ENCODE measurements around the gene TUBGCP2.
A peak's percentile ranks its signal among the peaks of the same experiment; 100 is the strongest.
"Not testable (repeated sequence)": the region's sequence is repeated elsewhere in the genome, so short reads cannot be mapped to it uniquely, and the experiment has no call there.

TUBGCP2 gene

GRCh38 chr10:133325440-133326222, 17.0 kb upstream of the TUBGCP2 start:
- DNase-seq (ENCODE audit: low spot score), result no peak

- no peak for DNase-seq (ENCODE audit: low spot score)
Measured at GRCh38 chr10:133324857-133325260, 16.2 kb upstream of the TUBGCP2 start.

- peak; percentile 76 for DNase-seq (ENCODE audit: low spot score)
Measured at GRCh38 chr10:133324198-133324792, 15.6 kb upstream of the TUBGCP2 start.

GRCh38 chr10:133322064-133322709, 13.5 kb upstream of the TUBGCP2 start:
- DNase-seq (ENCODE audit: low spot score), result not testable (repeated sequence)

GRCh38 chr10:133320852-133321422, 12.3 kb upstream of the TUBGCP2 start:
- DNase-seq (ENCODE audit: low spot score), result not testable (repeated sequence)

GRCh38 chr10:133318494-133319127, 9.9 kb upstream of the TUBGCP2 start:
- peak; percentile 70 for DNase-seq (ENCODE audit: low spot score)

- DNase-seq (ENCODE audit: low spot score), result no peak
Measured at GRCh38 chr10:133316732-133317131, 8.1 kb upstream of the TUBGCP2 start.

GRCh38 chr10:133316266-133316665, 7.6 kb upstream of the TUBGCP2 start:
- no peak for DNase-seq (ENCODE audit: low spot score)

GRCh38 chr10:133315847-133316246, 7.2 kb upstream of the TUBGCP2 start:
- no peak for DNase-seq (ENCODE audit: low spot score)

GRCh38 chr10:133314911-133315310, 6.2 kb upstream of the TUBGCP2 start:
- no peak for DNase-seq (ENCODE audit: low spot score)

GRCh38 chr10:133313192-133313591, 4.5 kb upstream of the TUBGCP2 start:
- DNase-seq (ENCODE audit: low spot score), result no peak

GRCh38 chr10:133312769-133313145, 4.1 kb upstream of the TUBGCP2 start:
- no peak for DNase-seq (ENCODE audit: low spot score)

GRCh38 chr10:133312016-133312768, 3.5 kb upstream of the TUBGCP2 start:
- no peak for DNase-seq (ENCODE audit: low spot score)

GRCh38 chr10:133311570-133311969, 2.9 kb upstream of the TUBGCP2 start:
- DNase-seq (ENCODE audit: low spot score), result no peak

GRCh38 chr10:133310789-133311188, 2.1 kb upstream of the TUBGCP2 start:
- DNase-seq (ENCODE audit: low spot score), result no peak

- DNase-seq (ENCODE audit: low spot score), result no peak
Measured at GRCh38 chr10:133310399-133310755, 1.7 kb upstream of the TUBGCP2 start.

- peak; percentile 12 for DNase-seq (ENCODE audit: low spot score)
Measured at GRCh38 chr10:133309720-133310398, 1.2 kb upstream of the TUBGCP2 start.

- peak; percentile 92 for DNase-seq (ENCODE audit: low spot score)
Measured at GRCh38 chr10:133309100-133309719, 538 bp upstream of the TUBGCP2 start.

GRCh38 chr10:133307776-133308420, 774 bp downstream of the TUBGCP2 start:
- peak; percentile 80 for DNase-seq (ENCODE audit: low spot score)

GRCh38 chr10:133306941-133307379, 1.7 kb downstream of the TUBGCP2 start:
- no peak for DNase-seq (ENCODE audit: low spot score)

Measured in LoVo (cell line).